ENCODE results near the gene WWOX.

DNA sequence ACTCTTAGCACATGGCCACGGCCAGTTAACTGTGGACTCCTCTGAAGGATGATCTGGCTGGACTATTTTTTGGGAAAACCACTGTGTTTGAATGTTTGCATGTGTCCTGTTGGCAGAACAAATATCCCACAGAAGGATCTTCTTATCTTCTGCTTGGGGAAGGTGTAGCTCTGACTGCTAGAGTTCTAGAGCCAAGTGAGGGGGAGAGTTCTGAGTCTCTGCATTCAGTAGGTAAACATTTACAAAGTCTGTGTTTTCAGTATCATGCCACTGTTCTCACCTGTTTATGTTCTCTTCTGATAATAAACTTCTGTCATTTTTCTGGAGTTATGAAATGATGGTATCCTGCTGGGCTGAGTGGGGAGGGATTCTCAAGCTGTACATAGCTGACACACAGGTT is 241.1 kb downstream of the WWOX start:
- TF ChIP-seq POLR2A (IDR thresholded peaks at IDR 0.05; ENCODE audit: low read depth, low read length) (no peak), POLR2AphosphoS5 (IDR thresholded peaks at IDR 0.05; ENCODE audit: low read depth, low read length) (no peak), TAF1 (IDR thresholded peaks at IDR 0.05; ENCODE audit: low read depth, low read length) (no peak)

Measured in GM12891 (cell line).